Ishikawa (cell line): ENCODE measurements around the gene BICC1.

ENCODE experiments used
- CEBPB ChIP-seq: IDR thresholded peaks from 2 replicates; pipeline ENCODE4 v1.6.1; 2012
- CREB1 ChIP-seq: IDR thresholded peaks from 2 replicates; pipeline ENCODE4 v1.6.1; 2012; ENCODE audit warnings: low read depth
- TAF1 ChIP-seq: IDR thresholded peaks from 2 replicates; pipeline ENCODE4 v1.6.1; 2012; ENCODE audit warnings: low read depth, mild to moderate bottlenecking

DNA sequence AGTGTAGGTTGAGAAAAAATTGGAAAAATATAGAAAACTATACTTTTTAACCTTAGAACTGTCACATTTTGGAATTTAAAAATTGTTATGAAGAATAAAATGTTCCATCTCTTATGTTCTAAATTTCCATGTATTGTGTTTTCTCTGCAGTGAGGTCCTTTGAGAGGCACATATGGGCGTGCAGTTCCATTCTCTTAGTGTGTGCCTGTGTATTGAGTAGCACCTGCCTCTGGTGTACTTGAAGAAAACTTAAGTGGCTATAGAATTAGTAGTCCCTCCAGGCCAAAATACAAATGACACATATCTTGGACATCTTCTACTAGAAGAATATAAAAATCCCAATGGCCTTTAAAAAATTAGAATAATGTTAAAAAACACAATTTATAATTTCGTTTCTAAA lies 149.2 kb downstream of the BICC1 start:
- TF ChIP-seq TAF1, result no peak
- TF ChIP-seq CREB1, result no peak
- no peak for TF ChIP-seq CEBPB
